ENCODE results near the gene DLX6.

Gene DLX6

GRCh38 chr7:97011104-97011503 is 5.8 kb downstream of the DLX6 start:
- no peak for DNase-seq (ENCODE audit: low read depth in 3 of 3)

GRCh38 chr7:97011536-97012364 is 6.4 kb downstream of the DLX6 start:
- no peak for DNase-seq (ENCODE audit: low read depth in 3 of 3)

- no peak for DNase-seq (ENCODE audit: low read depth in 3 of 3)
Measured at GRCh38 chr7:97012365-97013133, 7.2 kb downstream of the DLX6 start.

GRCh38 chr7:97013134-97013844 is 7.9 kb downstream of the DLX6 start:
- no peak for DNase-seq (ENCODE audit: low read depth in 3 of 3)

- DNase-seq (ENCODE audit: low read depth in 3 of 3) = no peak
Measured at GRCh38 chr7:97013845-97014134, 8.4 kb downstream of the DLX6 start.

- no peak for DNase-seq (ENCODE audit: low read depth in 3 of 3)
Measured at GRCh38 chr7:97014145-97014750, 8.9 kb downstream of the DLX6 start.

GRCh38 chr7:97015279-97015678 is 9.9 kb downstream of the DLX6 start:
- DNase-seq (ENCODE audit: low read depth in 3 of 3) = no peak

GRCh38 chr7:97015756-97016380 is 10.5 kb downstream of the DLX6 start:
- DNase-seq (ENCODE audit: low read depth in 3 of 3) = no peak

- no peak for DNase-seq (ENCODE audit: low read depth in 3 of 3)
Measured at GRCh38 chr7:97016381-97017191, 11.2 kb downstream of the DLX6 start.

GRCh38 chr7:97017192-97018125 is 12.1 kb downstream of the DLX6 start:
- DNase-seq (ENCODE audit: low read depth in 3 of 3) = no peak

GRCh38 chr7:97018126-97018601 is 12.8 kb downstream of the DLX6 start:
- DNase-seq (ENCODE audit: low read depth in 3 of 3) = no peak

GRCh38 chr7:97018791-97019531 is 13.6 kb downstream of the DLX6 start:
- DNase-seq (ENCODE audit: low read depth in 3 of 3) = no peak

- no peak for DNase-seq (ENCODE audit: low read depth in 3 of 3)
Measured at GRCh38 chr7:97019710-97020225, 14.4 kb downstream of the DLX6 start.

GRCh38 chr7:97020601-97020995 is 15.2 kb downstream of the DLX6 start:
- no peak for DNase-seq (ENCODE audit: low read depth in 3 of 3)

- no peak for DNase-seq (ENCODE audit: low read depth in 3 of 3)
Measured at GRCh38 chr7:97020996-97021746, 15.8 kb downstream of the DLX6 start.

GRCh38 chr7:97021747-97022490 is 16.6 kb downstream of the DLX6 start:
- no peak for DNase-seq (ENCODE audit: low read depth in 3 of 3)
